AG04449 (cell line): ENCODE results near the gene CLIC1.

Experiments used
- CTCF ChIA-PET: fragments of 350-600 bp; formaldehyde crosslinking; extraction: SDS; loops from one replicate; lab custom pipeline; 2021; ENCODE audit warnings: antibody characterized with exemption; lab: Yijun Ruan, JAX
- POLR2A ChIA-PET: fragments of 400-600, 350-600 bp; formaldehyde crosslinking; extraction: SDS; loops from one replicate; lab custom pipeline; 2020; ENCODE audit warnings: antibody characterized with exemption, inconsistent platforms; lab: Yijun Ruan, JAX
- DNase-seq: peaks from one replicate; pipeline ENCODE4 v3.0.0-alpha.2; 2010; ENCODE audit warnings: low read depth, low spot score
- H3K4me3 ChIP-seq: 2 replicates; pipeline ENCODE4 v1.5.1; 2011; ENCODE audit warnings: low read depth, mild to moderate bottlenecking, control low read depth, low read length
- CTCF ChIP-seq: IDR thresholded peaks from one replicate; pipeline ENCODE4 v1.5.1; 2011; ENCODE audit warnings: mild to moderate bottlenecking, moderate library complexity, low read length, control low read depth, inconsistent platforms; ENCODE audit not compliant: insufficient read depth; ENCODE audit errors: missing control alignments

CLIC1 gene

GRCh38 chr6:31760790-31761189 lies 24.5 kb upstream of the CLIC1 start:
- CTCF ChIA-PET = interaction anchor here (1.8 kb wide), 2 partner anchors 9 to 30 kb away, joined by 5 to 12 read pairs; no protein-coding TSS in a partner anchor
- H3K4me3 ChIP-seq = no peak overlapping the region
- no peak for DNase-seq
- no peak for TF ChIP-seq CTCF
- POLR2A ChIA-PET = interaction anchor here (0.7 kb wide), 1 partner anchor 10 kb away, joined by 3 read pairs; no protein-coding TSS in a partner anchor

- ChIA-PET POLR2A (no interaction called here), CTCF (interaction anchor here (1.1 to 5.4 kb wide), 2 partner anchors 11 to 132 kb away, joined by 4 to 28 read pairs; no protein-coding TSS in a partner anchor)
- no peak for TF ChIP-seq CTCF
- no peak for DNase-seq
- no peak overlapping the region for H3K4me3 ChIP-seq
Observed at GRCh38 chr6:31758281-31758680, 22.0 kb upstream of the CLIC1 start.

GRCh38 chr6:31752739-31753319 lies 16.5 kb upstream of the CLIC1 start:
- POLR2A ChIA-PET = interaction anchor here (0.6 to 2.8 kb wide), 10 partner anchors 12 to 219 kb away, joined by 3 to 15 read pairs (median 4); partner anchors contain the start of genes DXO, HSPA1B and MSH5

GRCh38 chr6:31750411-31751022 lies 14.2 kb upstream of the CLIC1 start:
- POLR2A ChIA-PET = no interaction called here
- CTCF ChIA-PET = interaction anchor here (0.9 to 4.1 kb wide), 3 partner anchors 11 to 41 kb away, joined by 3 to 21 read pairs (median 5); partner anchors contain the start of gene MSH5
- no peak for DNase-seq
- no peak for TF ChIP-seq CTCF
- no peak overlapping the region for H3K4me3 ChIP-seq

More at GRCh38 chr6:31752739-31753319, 16.5 kb upstream of the CLIC1 start:
- H3K4me3 ChIP-seq = no peak overlapping the region
- DNase-seq = no peak
- no peak for TF ChIP-seq CTCF
- CTCF ChIA-PET = interaction anchor here (0.9 to 4.1 kb wide), 7 partner anchors 13 to 53 kb away, joined by 3 to 21 read pairs (median 4); partner anchors contain the start of gene CLIC1

GRCh38 chr6:31749301-31750036 lies 13.1 kb upstream of the CLIC1 start:
- ChIA-PET POLR2A (no interaction called here), CTCF (interaction anchor here (0.8 to 4.1 kb wide), 4 partner anchors 10 to 42 kb away, joined by 3 to 21 read pairs (median 4); partner anchors contain the start of gene MSH5)
- H3K4me3 ChIP-seq = no peak overlapping the region
- no peak for DNase-seq
- no peak for TF ChIP-seq CTCF
